Inflammatory macrophage treated with lipopolysaccharide for 4 hours (primary cell): ENCODE measurements around the gene SLC6A17.

Source experiments
- DNase-seq: peaks from one replicate; pipeline ENCODE4 v3.0.0-alpha.2; 2020

SLC6A17 gene

DNA sequence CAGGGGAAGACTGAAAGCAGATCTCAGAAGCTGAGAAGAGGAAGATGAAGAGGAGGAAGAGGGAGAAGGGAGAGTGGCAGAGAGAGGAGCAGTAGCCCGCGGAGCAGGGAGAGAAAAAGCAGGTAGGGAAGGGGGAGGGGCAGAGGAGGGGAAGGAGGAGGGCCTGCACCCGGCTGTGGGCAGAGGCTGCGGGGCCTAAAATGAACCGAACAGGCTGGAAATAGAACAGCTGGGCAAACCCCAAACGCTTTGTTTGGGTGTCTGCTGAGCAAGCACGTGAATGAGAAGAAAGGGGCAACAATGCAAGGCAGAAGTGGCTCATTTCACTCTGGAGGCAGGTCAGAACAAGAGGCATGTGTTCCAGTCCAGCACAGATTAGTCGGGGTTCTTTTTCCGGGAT is 93.3 kb downstream of the SLC6A17 start:
- DNase-seq: peak; percentile 18

DNA sequence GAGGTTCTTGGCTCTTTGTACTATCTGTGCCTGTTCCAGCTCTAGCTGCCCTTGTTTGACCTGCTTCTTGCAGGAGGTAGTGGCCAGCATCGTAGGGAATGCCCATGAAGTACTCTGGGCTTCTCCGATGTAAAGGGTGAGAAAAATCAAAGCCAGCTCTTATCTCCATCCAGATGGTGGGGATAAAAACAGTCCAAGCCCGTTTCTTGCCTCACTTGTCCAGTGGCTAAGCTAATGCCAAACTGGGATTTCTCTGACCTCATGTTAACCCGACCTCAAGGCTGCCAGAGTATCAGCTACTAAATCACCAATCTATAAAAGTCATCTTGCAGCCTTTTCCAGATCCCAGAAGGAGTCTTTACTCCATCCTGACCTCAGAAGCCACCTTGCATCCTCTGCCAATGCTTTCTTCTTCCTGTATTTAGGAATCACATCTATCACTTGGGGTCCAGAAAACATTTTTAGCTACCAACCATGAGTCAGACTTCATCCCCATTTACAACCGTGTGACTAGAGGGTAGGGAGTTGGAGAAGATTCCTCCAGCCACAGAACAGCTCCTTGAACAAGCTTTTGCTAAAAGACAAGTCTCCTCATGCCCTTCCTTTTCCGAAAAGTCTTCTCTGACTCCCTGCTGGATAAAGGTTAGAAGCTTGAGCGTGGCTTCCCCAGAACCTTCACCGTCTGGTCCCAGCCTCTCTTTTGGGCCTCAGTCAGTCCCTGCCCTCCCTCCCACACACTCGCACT is 95.8 kb downstream of the SLC6A17 start:
- no peak for DNase-seq

DNA sequence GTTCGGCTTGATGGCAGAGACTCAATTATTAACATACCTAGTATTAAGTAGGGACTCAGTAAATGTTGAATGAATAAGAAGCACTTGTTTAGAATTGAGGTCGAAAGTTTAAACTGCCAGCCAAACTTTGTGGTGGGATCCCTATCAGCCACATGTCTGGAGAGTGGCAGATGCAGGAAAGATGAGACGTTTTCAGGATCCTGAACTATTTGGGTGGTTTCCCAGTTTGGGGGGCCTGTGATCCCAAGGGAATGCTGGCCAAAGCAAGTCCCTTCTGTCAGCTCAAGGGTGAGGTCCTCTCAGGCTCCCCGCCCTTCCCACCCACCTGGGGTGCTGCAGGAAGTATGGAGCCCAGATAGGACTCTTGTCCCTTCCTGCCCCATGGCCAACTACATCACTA is 98.5 kb downstream of the SLC6A17 start:
- no peak for DNase-seq

DNA sequence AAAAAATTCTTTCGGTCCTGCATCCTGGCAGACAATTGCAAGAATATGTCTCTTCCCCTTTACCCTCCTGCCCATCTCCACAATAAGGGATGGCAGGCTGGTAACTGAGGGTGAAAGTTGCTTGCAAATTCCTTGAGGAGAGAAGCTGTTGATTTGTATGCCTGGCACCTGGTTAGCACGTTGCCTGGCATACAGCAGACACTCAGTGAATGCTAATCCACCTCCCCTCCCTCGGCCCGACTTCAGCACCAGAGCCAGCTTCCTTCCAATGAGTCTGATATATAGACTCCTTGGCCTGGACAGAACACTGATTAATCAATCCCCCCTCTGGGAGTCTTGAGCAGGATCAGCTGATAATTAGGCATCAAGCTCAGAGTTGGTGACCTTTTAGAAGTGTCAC is 99.0 kb downstream of the SLC6A17 start:
- DNase-seq: no peak

DNA sequence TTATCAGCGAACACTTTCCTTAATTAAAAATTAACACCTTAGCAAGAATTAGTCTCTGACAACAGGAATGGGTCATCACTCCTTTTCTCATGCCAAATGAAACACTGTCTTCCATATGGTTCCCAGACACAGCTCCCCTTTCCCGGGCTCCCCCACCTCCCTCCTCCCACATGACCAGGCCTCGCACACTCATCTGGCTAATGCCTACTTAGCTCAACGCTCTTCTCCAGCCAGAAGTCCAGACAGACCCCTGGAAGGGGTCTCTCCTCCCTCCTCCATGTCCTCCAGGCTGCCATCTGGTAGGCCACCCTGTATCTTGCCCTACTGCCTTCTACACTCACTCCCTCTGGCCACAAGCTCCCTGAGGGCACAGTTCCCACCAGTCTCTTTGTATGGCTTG is 99.7 kb downstream of the SLC6A17 start:
- DNase-seq: no peak

DNA sequence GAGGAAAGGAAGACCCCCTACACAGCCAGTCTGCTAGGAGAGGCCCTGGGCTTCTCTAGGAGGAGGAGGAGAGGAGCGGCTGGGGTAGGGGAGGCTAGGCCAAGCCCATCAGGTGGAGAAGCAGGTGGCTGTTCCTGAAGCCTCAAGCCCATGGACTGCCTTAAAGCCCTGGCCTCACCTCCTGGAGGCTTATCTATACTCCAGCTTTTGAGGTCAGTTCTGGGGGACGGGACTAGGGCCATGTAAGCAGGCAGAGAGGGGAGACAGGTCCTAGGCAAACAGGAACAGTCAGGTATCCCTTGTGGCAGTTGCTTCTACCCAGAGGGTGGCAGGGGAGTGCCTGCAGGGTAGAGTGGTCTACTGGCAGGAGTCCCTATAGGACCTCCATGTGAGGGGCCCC is 100.5 kb downstream of the SLC6A17 start:
- no peak for DNase-seq
